Karpas-422 (cell line): Measurements from ENCODE around the gene SLC25A19. TPM values are rescaled to one million over a fixed set of nuclear protein-coding genes. Genes with fewer than 3 reads are reported as not detected.

ENCODE experiments used
- DNase-seq: peaks from one replicate; pipeline ENCODE4 v3.0.0-alpha.2; 2015
- H2AFZ ChIP-seq: fragments of 200-600 bp; sonication (generic); 2 replicates; pipeline ENCODE4 v1.6.1; 2014; ENCODE audit warnings: antibody characterized with exemption, low read length, mixed read lengths
- H3K27ac ChIP-seq: fragments of 200-600 bp; sonication (generic); 2 replicates; pipeline ENCODE4 v1.5.1; 2014; ENCODE audit warnings: mild to moderate bottlenecking, low read length, moderate library complexity
- H3K27me3 ChIP-seq: fragments of 200-600 bp; sonication (generic); 2 replicates; pipeline ENCODE4 v1.6.1; 2014; ENCODE audit warnings: low read length, mixed read lengths
- H3K36me3 ChIP-seq: fragments of 200-600 bp; sonication (generic); 2 replicates; pipeline ENCODE4 v1.6.1; 2014; ENCODE audit warnings: low read length, mixed read lengths; ENCODE audit not compliant: insufficient read depth
- H3K4me1 ChIP-seq: fragments of 200-600 bp; sonication (generic); 2 replicates; pipeline ENCODE4 v1.6.1; 2014; ENCODE audit warnings: mild to moderate bottlenecking, low read length, mixed read lengths
- H3K4me2 ChIP-seq: fragments of 200-600 bp; sonication (generic); 2 replicates; pipeline ENCODE4 v1.6.1; 2014; ENCODE audit warnings: low read length, low read depth, mild to moderate bottlenecking; ENCODE audit not compliant: poor library complexity, severe bottlenecking
- H3K4me3 ChIP-seq: fragments of 200-600 bp; sonication (generic); 2 replicates; pipeline ENCODE4 v1.5.1; 2014; ENCODE audit warnings: mild to moderate bottlenecking, antibody characterized with exemption, low read length, mixed read lengths
- H3K79me2 ChIP-seq: fragments of 200-600 bp; sonication (generic); 2 replicates; pipeline ENCODE4 v1.6.1; 2014; ENCODE audit warnings: mild to moderate bottlenecking, low read length, mixed read lengths
- H3K9ac ChIP-seq: fragments of 200-600 bp; sonication (generic); 2 replicates; pipeline ENCODE4 v1.6.0; 2014; ENCODE audit warnings: low read length
- H3K9me2 ChIP-seq: fragments of 200-600 bp; sonication (generic), shearing (Covaris generic); replicated peaks from 2 replicates; pipeline ENCODE4 v1.6.0; 2014; ENCODE audit warnings: mild to moderate bottlenecking, low read length, moderate library complexity; ENCODE audit not compliant: insufficient read depth
- H3K9me3 ChIP-seq: fragments of 300-700, 200-600 bp; sonication (generic); 2 replicates; pipeline ENCODE4 v1.6.1; 2014; ENCODE audit warnings: low read length, mixed read lengths
- H4K20me1 ChIP-seq: fragments of 200-600 bp; sonication (generic); 2 replicates; pipeline ENCODE4 v1.6.1; 2014; ENCODE audit warnings: mild to moderate bottlenecking, antibody characterized with exemption, low read length, low read depth; ENCODE audit not compliant: insufficient read depth
- total RNA-seq: library from RNA; depleted of rRNA; stranded (reverse); fragments of >200 nt; shearing (Covaris generic); gene quantifications from 2 replicates; pipeline ENCODE4 v1.2.3, GENCODE V29; 2014; ENCODE audit warnings: low replicate concordance

Gene SLC25A19
- total RNA-seq, 1 experiment from 2014 or later = 36.5 TPM

GRCh38 chr17:75325348-75325747 is 36.1 kb upstream of the SLC25A19 start:
- Histone ChIP-seq H3K9me2 (no peaks in the 10 kb centered on the region), H3K27me3 (no peaks in the 10 kb centered on the region), H3K4me3 (no peak overlapping the region), H3K4me2 (no peak overlapping the region), H3K4me1 (peaks cover 31% of the 10 kb centered on the region), H3K36me3 (peaks cover 11% of the 10 kb centered on the region; the same call in 1 of the 2 replicates), H3K79me2 (peaks cover 53% of the 10 kb centered on the region), H3K9me3 (no peaks in the 10 kb centered on the region), H3K27ac (no peak overlapping the region), H3K9ac (no peak overlapping the region), H4K20me1 (peaks cover 3% of the 10 kb centered on the region; the same call in 1 of the 2 replicates), H2AFZ (no peak overlapping the region)
- no peak for DNase-seq

GRCh38 chr17:75321506-75321905 is 32.3 kb upstream of the SLC25A19 start:
- Histone ChIP-seq H3K79me2 (peaks cover 50% of the 10 kb centered on the region), H3K4me1 (peaks cover 48% of the 10 kb centered on the region), H3K27ac (peak overlapping the region; percentile 84; the same call in 1 of the 2 replicates), H3K27me3 (no peaks in the 10 kb centered on the region), H3K9ac (no peak overlapping the region), H3K36me3 (peaks cover 26% of the 10 kb centered on the region; the same call in 1 of the 2 replicates), H3K9me2 (no peaks in the 10 kb centered on the region), H3K9me3 (no peaks in the 10 kb centered on the region), H3K4me2 (peak overlapping the region; percentile 64), H2AFZ (no peak overlapping the region), H3K4me3 (no peak overlapping the region), H4K20me1 (no peaks in the 10 kb centered on the region)
- no peak for DNase-seq

GRCh38 chr17:75319904-75320691 is 30.9 kb upstream of the SLC25A19 start:
- no peaks in the 10 kb centered on the region for H4K20me1 ChIP-seq

GRCh38 chr17:75318615-75319222 is 29.5 kb upstream of the SLC25A19 start:
- Histone ChIP-seq H3K9me3 (no peaks in the 10 kb centered on the region), H2AFZ (no peak overlapping the region), H3K36me3 (peaks cover 26% of the 10 kb centered on the region; the same call in 1 of the 2 replicates), H3K4me2 (no peak overlapping the region), H3K9me2 (no peaks in the 10 kb centered on the region), H4K20me1 (no peaks in the 10 kb centered on the region), H3K9ac (no peak overlapping the region), H3K4me1 (peaks cover 45% of the 10 kb centered on the region), H3K79me2 (peaks cover 45% of the 10 kb centered on the region), H3K4me3 (no peak overlapping the region), H3K27me3 (no peaks in the 10 kb centered on the region), H3K27ac (peak overlapping the region; percentile 84)
- no peak for DNase-seq

More at GRCh38 chr17:75319904-75320691, 30.9 kb upstream of the SLC25A19 start:
- Histone ChIP-seq H3K9ac (peak overlapping the region; percentile 53), H3K27ac (peak overlapping the region; percentile 84), H3K9me3 (no peaks in the 10 kb centered on the region), H3K4me3 (peak overlapping the region; percentile 43; the same call in 1 of the 2 replicates), H3K36me3 (peaks cover 26% of the 10 kb centered on the region; the same call in 1 of the 2 replicates), H3K27me3 (no peaks in the 10 kb centered on the region), H3K79me2 (peaks cover 45% of the 10 kb centered on the region), H2AFZ (no peak overlapping the region), H3K4me2 (peak overlapping the region; percentile 64), H3K9me2 (no peaks in the 10 kb centered on the region), H3K4me1 (peaks cover 48% of the 10 kb centered on the region)
- DNase-seq = peak; percentile 59

- H3K27me3 ChIP-seq = no peaks in the 10 kb centered on the region
- H4K20me1 ChIP-seq = no peaks in the 10 kb centered on the region
- H3K27ac ChIP-seq = peak overlapping the region; percentile 84
- DNase-seq = no peak
- H3K9ac ChIP-seq = no peak overlapping the region
- peaks cover 40% of the 10 kb centered on the region for H3K4me1 ChIP-seq
- H3K9me2 ChIP-seq = no peaks in the 10 kb centered on the region
- peaks cover 26% of the 10 kb centered on the region; the same call in 1 of the 2 replicates for H3K36me3 ChIP-seq
- no peak overlapping the region for H3K4me2 ChIP-seq
- H3K9me3 ChIP-seq = no peaks in the 10 kb centered on the region
- no peak overlapping the region for H2AFZ ChIP-seq
- H3K79me2 ChIP-seq = peaks cover 42% of the 10 kb centered on the region
- H3K4me3 ChIP-seq = no peak overlapping the region
These were observed 29.0 kb upstream of the SLC25A19 start for GRCh38 chr17:75318211-75318610.

GRCh38 chr17:75317671-75318070 is 28.4 kb upstream of the SLC25A19 start:
- H3K4me1 ChIP-seq = peaks cover 39% of the 10 kb centered on the region
- no peak overlapping the region for H2AFZ ChIP-seq
- peak overlapping the region; percentile 39 for H3K27ac ChIP-seq
- no peak overlapping the region for H3K4me3 ChIP-seq
- peaks cover 26% of the 10 kb centered on the region; the same call in 1 of the 2 replicates for H3K36me3 ChIP-seq
- H3K4me2 ChIP-seq = no peak overlapping the region
- DNase-seq = no peak
- H3K9me3 ChIP-seq = no peaks in the 10 kb centered on the region
- no peaks in the 10 kb centered on the region for H3K9me2 ChIP-seq
- H3K9ac ChIP-seq = no peak overlapping the region
- no peaks in the 10 kb centered on the region for H4K20me1 ChIP-seq
- peaks cover 41% of the 10 kb centered on the region for H3K79me2 ChIP-seq
- no peaks in the 10 kb centered on the region for H3K27me3 ChIP-seq

- Histone ChIP-seq H3K9ac (no peak overlapping the region), H3K4me1 (peaks cover 26% of the 10 kb centered on the region), H3K36me3 (peaks cover 15% of the 10 kb centered on the region; the same call in 1 of the 2 replicates), H3K4me3 (no peak overlapping the region), H3K27ac (0 out of 2 replicates have a peak overlapping the region, but pooled peaks have one; percentile 17), H3K9me2 (no peaks in the 10 kb centered on the region), H3K4me2 (no peak overlapping the region), H4K20me1 (no peaks in the 10 kb centered on the region), H3K79me2 (peaks cover 27% of the 10 kb centered on the region), H3K9me3 (no peaks in the 10 kb centered on the region), H2AFZ (no peak overlapping the region), H3K27me3 (no peaks in the 10 kb centered on the region)
- DNase-seq = no peak
These were observed 27.0 kb upstream of the SLC25A19 start for GRCh38 chr17:75316253-75316652.
